AG10803 (cell line): ENCODE results near the gene PLPP7.
"Not testable (repeated sequence)": the region's sequence is repeated elsewhere in the genome, so short reads cannot be mapped to it uniquely, and the experiment has no call there.

Experiments
- DNase-seq: peaks from one replicate; pipeline ENCODE4 v3.0.0; 2010; ENCODE audit warnings: low read depth
- H3K4me3 ChIP-seq: 2 replicates; pipeline ENCODE4 v1.5.1; 2011; ENCODE audit warnings: mild to moderate bottlenecking, low read length, control low read depth
- TF ChIP-seq, protein P1 (sequence below): conservative IDR thresholded peaks from 2 replicates; pipeline ENCODE4 v1.5.1; 2011; ENCODE audit warnings: mild to moderate bottlenecking, low read length, control low read depth, inconsistent platforms

PLPP7 gene

DNA sequence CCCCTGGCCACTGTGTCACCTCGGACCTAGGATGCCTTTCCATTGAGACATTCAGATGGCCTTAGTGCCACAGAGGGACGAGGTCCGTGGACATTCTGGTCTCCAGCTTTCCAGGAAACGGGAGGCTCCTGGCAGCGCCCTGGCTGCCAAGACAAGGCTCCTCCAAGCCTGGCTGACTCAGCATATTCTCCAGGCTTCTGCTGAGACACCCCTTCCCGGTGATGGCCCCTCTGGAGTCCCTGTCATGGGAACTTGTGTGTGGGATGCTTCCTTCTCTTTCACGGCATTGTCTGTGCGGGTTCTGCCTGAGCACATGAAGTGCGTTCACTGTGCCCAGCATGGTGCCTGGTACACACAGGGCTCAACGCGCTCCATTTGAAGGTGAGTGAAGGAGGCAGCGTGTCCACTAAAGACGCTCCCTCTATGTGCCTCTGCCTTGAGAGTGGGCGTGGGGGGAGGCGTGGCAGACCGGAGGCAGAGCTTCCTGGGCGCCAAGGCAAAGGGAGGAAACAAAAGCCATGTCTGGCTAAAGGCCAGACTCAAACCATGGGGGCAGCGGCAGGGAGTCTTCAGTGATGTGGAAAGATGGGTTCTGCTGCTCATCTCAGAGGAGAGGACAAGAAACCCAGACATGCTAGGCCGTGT, 58.0 kb downstream of the PLPP7 start:
- H3K4me3 ChIP-seq = no peak overlapping the region
- no peak for DNase-seq
- TF ChIP-seq, protein P1, sequence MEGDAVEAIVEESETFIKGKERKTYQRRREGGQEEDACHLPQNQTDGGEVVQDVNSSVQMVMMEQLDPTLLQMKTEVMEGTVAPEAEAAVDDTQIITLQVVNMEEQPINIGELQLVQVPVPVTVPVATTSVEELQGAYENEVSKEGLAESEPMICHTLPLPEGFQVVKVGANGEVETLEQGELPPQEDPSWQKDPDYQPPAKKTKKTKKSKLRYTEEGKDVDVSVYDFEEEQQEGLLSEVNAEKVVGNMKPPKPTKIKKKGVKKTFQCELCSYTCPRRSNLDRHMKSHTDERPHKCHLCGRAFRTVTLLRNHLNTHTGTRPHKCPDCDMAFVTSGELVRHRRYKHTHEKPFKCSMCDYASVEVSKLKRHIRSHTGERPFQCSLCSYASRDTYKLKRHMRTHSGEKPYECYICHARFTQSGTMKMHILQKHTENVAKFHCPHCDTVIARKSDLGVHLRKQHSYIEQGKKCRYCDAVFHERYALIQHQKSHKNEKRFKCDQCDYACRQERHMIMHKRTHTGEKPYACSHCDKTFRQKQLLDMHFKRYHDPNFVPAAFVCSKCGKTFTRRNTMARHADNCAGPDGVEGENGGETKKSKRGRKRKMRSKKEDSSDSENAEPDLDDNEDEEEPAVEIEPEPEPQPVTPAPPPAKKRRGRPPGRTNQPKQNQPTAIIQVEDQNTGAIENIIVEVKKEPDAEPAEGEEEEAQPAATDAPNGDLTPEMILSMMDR = no peak

DNA sequence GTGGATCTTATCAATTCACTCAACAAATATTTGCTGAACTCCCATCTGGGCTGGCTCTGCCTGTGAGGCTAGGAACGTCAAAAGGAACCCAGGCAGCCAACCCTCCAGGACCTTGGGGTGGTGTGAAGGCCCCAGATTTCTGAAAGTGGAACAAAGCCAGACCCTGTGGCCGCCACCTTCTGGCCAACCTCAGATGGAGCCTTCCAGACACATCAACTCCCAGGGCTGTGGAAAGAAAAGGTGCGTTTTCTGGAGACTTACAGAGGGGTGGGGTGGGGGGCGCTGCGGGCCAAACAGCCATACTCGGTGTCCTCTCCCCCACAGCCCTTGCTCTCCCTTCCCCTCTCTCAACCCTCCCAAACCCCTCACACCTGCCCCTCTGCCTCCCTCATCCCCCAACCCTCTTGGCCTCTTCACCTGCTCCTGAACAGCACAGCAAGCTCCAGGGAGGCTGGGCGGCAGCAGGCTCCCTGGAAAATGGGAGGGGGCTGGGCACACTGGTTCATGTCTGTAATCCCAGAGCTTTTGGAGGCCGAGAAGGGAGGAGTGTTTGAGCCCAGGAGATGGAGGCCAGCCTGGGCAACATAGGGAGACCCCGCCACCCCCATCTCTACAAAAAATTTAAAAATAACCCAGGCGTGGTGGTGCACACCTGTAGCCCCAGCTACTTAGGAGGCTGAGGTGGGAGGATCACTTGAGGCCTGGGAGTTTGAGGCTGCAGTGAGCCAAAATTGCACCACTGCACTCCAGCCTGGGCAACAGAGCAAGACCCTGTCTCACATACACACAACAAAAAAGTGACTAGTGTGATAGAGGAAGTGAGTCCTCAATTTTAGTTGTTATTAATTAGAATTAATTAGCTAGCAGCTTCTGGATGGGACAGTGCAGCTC, 59.4 kb downstream of the PLPP7 start:
- TF ChIP-seq, protein P1 = peak; percentile 29; the same call in 1 of the 2 replicates
- DNase-seq = no peak
- no peak overlapping the region for H3K4me3 ChIP-seq

DNA sequence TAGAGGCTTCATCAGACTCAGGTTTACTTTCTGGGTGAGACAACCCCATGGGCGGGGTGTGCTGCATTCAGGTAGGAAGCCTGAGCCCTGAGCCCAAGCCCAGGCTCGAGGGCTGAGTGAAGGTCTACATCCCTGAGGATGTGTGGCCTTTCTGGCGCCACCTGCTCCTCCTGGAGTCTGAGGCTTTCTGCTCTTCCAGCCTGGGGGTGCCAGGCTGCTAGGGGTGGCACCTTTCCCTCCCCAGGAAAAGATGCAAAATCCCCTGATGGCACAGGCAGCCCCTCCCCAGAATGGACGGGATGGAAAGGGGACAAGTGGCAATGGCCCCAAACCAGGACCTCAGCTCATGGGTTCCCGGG, 60.0 kb downstream of the PLPP7 start:
- no peak overlapping the region; the same call in 1 of the 2 replicates for H3K4me3 ChIP-seq
- no peak for DNase-seq
- TF ChIP-seq, protein P1 = no peak

DNA sequence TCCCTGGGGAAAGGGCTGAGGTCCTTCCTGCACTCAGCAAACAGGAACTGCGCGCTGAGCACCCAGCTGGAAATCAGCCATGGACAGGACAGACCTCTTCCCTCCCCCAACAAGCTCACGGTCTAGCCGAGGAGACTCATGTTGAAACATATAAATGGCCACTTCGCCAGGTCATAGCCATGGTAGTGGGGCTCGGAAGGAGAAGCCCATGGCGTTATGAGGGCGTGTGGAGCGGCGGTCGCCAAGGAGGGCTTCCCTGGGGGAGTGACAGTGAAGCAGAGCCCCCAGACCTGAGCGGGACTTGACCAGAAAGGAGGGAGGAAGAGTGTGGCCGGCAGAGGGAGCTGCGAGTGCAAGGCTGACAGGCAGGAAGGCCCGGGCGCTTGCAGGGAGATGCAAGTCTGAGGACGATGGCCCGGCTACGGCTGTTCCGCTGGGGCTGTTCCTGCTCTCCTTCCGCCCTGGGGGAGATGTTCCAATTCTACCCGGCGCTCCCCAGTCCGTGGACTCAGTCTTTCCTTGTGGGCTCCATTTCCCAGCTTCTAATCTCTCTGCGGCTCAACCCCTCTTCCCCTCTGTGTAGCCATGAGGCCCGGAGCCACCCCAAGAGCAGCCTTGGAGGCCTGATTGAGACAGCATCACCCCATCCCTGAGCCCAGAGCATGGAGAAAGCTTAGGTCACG, 60.5 kb downstream of the PLPP7 start:
- H3K4me3 ChIP-seq = peak overlapping the region; percentile 40
- peak; percentile 82 for DNase-seq

DNA sequence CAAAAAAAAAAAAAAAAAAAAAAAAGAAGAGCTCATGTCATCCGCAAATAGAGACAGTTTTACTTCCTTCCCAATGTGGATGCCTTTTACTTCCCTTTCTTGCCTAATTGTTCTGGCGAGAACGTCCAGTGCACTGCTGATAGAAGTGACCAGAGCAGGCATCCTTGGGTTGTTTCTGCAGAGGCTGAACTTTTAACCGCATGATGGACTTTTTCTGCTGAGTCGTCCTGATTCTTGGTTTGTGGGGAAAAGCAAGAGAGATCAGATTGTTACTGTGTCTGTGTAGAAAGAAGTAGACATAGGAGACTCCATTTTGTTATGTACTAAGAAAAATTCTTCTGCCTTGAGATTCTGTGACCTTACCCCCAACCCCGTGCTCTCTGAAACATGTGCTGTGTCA, 67.0 kb downstream of the PLPP7 start:
- DNase-seq = peak; percentile 12

More for the DNA sequence above, 60.5 kb downstream of the PLPP7 start:
- TF ChIP-seq, protein P1 = peak; percentile 89

DNA sequence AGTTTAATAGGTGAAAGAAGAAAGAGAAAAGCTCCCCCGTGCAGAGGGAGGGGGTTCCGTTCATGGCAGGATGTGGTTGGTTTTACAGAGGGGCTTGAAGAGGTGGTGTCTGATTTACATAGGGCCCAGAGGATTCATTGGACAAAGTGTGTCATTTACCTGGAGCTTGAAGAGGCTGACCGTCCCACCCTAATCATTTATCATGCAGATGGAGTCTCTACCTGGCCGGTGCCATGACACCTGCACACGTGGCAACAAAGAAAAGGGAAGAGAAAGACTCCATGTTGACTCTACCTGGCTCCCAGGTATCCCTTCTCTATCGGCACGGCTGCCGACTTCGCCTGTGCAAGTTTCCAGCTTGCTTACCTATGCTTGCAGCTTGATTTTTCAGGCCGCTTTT, 69.0 kb downstream of the PLPP7 start:
- DNase-seq = no peak

More for the DNA sequence above, 67.0 kb downstream of the PLPP7 start:
- H3K4me3 ChIP-seq = not testable (repeated sequence)

More for the DNA sequence above, 69.0 kb downstream of the PLPP7 start:
- TF ChIP-seq, protein P1 = no peak
- no peak overlapping the region for H3K4me3 ChIP-seq
